Activated CD4-positive, CD25-positive, alpha-beta regulatory T cell treated with anti-CD3 and anti-CD28 coated beads, Interleukin-2, amount 50 U/mL, for 24 hours (primary cell): Measurements from ENCODE around the gene HPCAL1.
A peak's percentile ranks its signal among the peaks of the same experiment; 100 is the strongest.
"Not testable (repeated sequence)": the region's sequence is repeated elsewhere in the genome, so short reads cannot be mapped to it uniquely, and the experiment has no call there.

Source experiments
- ATAC-seq, 2 donors: fragments of 150-1000 bp; cut with Tn5 transposase; one replicate each; pipeline ENCODE4 v1.10.0; 2021; ENCODE audit warnings: mild to moderate bottlenecking in 1 of 2, moderate library complexity in 1 of 2

HPCAL1 gene

GRCh38 chr2:10285191-10285555 is 17.5 kb upstream of the HPCAL1 start:
- no peak for ATAC-seq

- no peak for ATAC-seq
These were observed 17.0 kb upstream of the HPCAL1 start for GRCh38 chr2:10285556-10286198.

- no peak for ATAC-seq
These were observed 16.3 kb upstream of the HPCAL1 start for GRCh38 chr2:10286216-10287037.

- ATAC-seq: no peak
These were observed 14.9 kb upstream of the HPCAL1 start for GRCh38 chr2:10287761-10288160.

- no peak for ATAC-seq
These were observed 14.1 kb upstream of the HPCAL1 start for GRCh38 chr2:10288606-10289005.

- no peak for ATAC-seq
These were observed 13.4 kb upstream of the HPCAL1 start for GRCh38 chr2:10289352-10289751.

- no peak for ATAC-seq
These were observed 12.8 kb upstream of the HPCAL1 start for GRCh38 chr2:10289891-10290290.

GRCh38 chr2:10291376-10291775 is 11.3 kb upstream of the HPCAL1 start:
- not testable (repeated sequence) for ATAC-seq

- no peak for ATAC-seq
These were observed 10.7 kb upstream of the HPCAL1 start for GRCh38 chr2:10292033-10292432.

GRCh38 chr2:10293603-10294002 is 9.1 kb upstream of the HPCAL1 start:
- ATAC-seq: no peak

GRCh38 chr2:10294077-10294476 is 8.6 kb upstream of the HPCAL1 start:
- ATAC-seq: no peak

GRCh38 chr2:10295649-10296048 is 7.1 kb upstream of the HPCAL1 start:
- not testable (repeated sequence) for ATAC-seq

GRCh38 chr2:10296142-10296541 is 6.6 kb upstream of the HPCAL1 start:
- no peak for ATAC-seq

GRCh38 chr2:10297191-10297830 is 5.4 kb upstream of the HPCAL1 start:
- no peak for ATAC-seq

GRCh38 chr2:10297959-10298531 is 4.7 kb upstream of the HPCAL1 start:
- no peak for ATAC-seq

GRCh38 chr2:10298777-10299176 is 3.9 kb upstream of the HPCAL1 start:
- ATAC-seq: not testable (repeated sequence)

- ATAC-seq: no peak
These were observed 2.3 kb upstream of the HPCAL1 start for GRCh38 chr2:10300328-10300920.

GRCh38 chr2:10300997-10301940 is 1.4 kb upstream of the HPCAL1 start:
- ATAC-seq: no peak

GRCh38 chr2:10301941-10302478 is 694 bp upstream of the HPCAL1 start:
- ATAC-seq: no peak

GRCh38 chr2:10303181-10303693 is 533 bp downstream of the HPCAL1 start:
- ATAC-seq: peak; percentile 7 to 12

- ATAC-seq: peak; percentile 2 to 3
These were observed 1.1 kb downstream of the HPCAL1 start for GRCh38 chr2:10303694-10304378.
